ENCODE data around the gene NDC1.
"Not testable (repeated sequence)": the region's sequence is repeated elsewhere in the genome, so short reads cannot be mapped to it uniquely, and the experiment has no call there.

Gene NDC1

GRCh38 chr1:53763461-53763860 lies 74.6 kb downstream of the NDC1 start:
- no peak for DNase-seq

- not testable (repeated sequence) for DNase-seq
These were observed 77.6 kb downstream of the NDC1 start for GRCh38 chr1:53760497-53760896.

- no peak for DNase-seq
These were observed 82.2 kb downstream of the NDC1 start for GRCh38 chr1:53755874-53756273.

- DNase-seq = peak; percentile 11
These were observed 83.4 kb downstream of the NDC1 start for GRCh38 chr1:53754484-53755312.

GRCh38 chr1:53752281-53752680 lies 85.8 kb downstream of the NDC1 start:
- no peak for DNase-seq

GRCh38 chr1:53747841-53748240 lies 90.3 kb downstream of the NDC1 start:
- DNase-seq = no peak

- no peak for DNase-seq
These were observed 97.4 kb downstream of the NDC1 start for GRCh38 chr1:53740621-53741105.

- DNase-seq = peak; percentile 54
These were observed 98.9 kb downstream of the NDC1 start, which contains the start of gene GLIS1 for GRCh38 chr1:53739109-53739681. Gene GLIS1, minus strand, starts transcription at chr1:53739164. Its CDS starts 1,100 bp downstream, at chr1:53738064.

GRCh38 chr1:53738205-53739108 lies 99.6 kb downstream of the NDC1 start:
- DNase-seq = no peak

- no peak for DNase-seq
These were observed 100.4 kb downstream of the NDC1 start for GRCh38 chr1:53737648-53738204.

GRCh38 chr1:53736290-53736689 lies 101.8 kb downstream of the NDC1 start:
- DNase-seq = no peak

GRCh38 chr1:53735681-53736080 lies 102.4 kb downstream of the NDC1 start:
- DNase-seq = no peak

- no peak for DNase-seq
These were observed 102.8 kb downstream of the NDC1 start for GRCh38 chr1:53735261-53735660.

GRCh38 chr1:53734650-53735211 lies 103.4 kb downstream of the NDC1 start:
- no peak for DNase-seq

- no peak for DNase-seq
These were observed 104.0 kb downstream of the NDC1 start for GRCh38 chr1:53733975-53734649.

- no peak for DNase-seq
These were observed 104.6 kb downstream of the NDC1 start for GRCh38 chr1:53733447-53733931.

GRCh38 chr1:53732912-53733317 lies 105.2 kb downstream of the NDC1 start:
- DNase-seq = no peak

GRCh38 chr1:53732409-53732808 lies 105.7 kb downstream of the NDC1 start:
- no peak for DNase-seq

GRCh38 chr1:53731779-53732305 lies 106.3 kb downstream of the NDC1 start:
- DNase-seq = no peak

- no peak for DNase-seq
These were observed 107.0 kb downstream of the NDC1 start for GRCh38 chr1:53731043-53731600.

GRCh38 chr1:53730224-53730865 lies 107.8 kb downstream of the NDC1 start:
- DNase-seq = no peak
